ENCODE data around the gene MOBP.

Gene MOBP

GRCh38 chr3:39540162-39540921 lies 72.9 kb downstream of the MOBP start:
- Histone ChIP-seq H3K27ac (no peak overlapping the region), H3K27me3 (replicated peaks) (no peaks in the 10 kb centered on the region), H3K4me3 (ENCODE audit: low read depth, low read length) (no peak overlapping the region), H3K36me3 (replicated peaks) (no peaks in the 10 kb centered on the region)
- in situ Hi-C loops (cut with HindIII; ENCODE audit: low pct_ligation_motif_present, low sequenced_read_pairs) = no loop called here
- no peak for TF ChIP-seq CTCF (IDR thresholded peaks at IDR 0.05; ENCODE audit: low read depth, low read length, missing control alignments)
- no peak for DNase-seq

DNA sequence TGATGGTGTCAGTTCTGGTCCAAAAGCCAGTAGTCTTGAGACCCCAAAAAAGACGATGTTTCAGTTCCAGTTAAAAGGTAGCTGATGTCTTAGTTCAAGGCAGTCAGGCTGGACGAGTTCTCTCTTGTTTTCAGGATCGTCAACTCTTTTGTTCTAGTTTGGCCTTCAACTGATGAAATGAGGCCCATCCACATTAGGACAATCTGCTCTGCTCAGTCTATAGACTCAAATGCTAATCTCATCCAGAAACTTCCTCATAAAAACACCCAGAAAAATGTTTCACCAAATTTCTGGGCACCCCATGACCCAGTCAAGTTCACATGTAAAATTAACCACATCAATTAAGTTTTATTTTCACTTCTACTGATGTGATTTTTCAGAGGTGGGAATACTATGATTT lies 74.0 kb downstream of the MOBP start:
- Histone ChIP-seq H3K4me3 (ENCODE audit: low read depth, low read length) (no peak overlapping the region), H3K36me3 (replicated peaks) (no peaks in the 10 kb centered on the region), H3K27me3 (replicated peaks) (no peaks in the 10 kb centered on the region), H3K27ac (no peak overlapping the region)
- DNase-seq = no peak
- in situ Hi-C loops (cut with HindIII; ENCODE audit: low pct_ligation_motif_present, low sequenced_read_pairs) = no loop called here
- TF ChIP-seq CTCF (IDR thresholded peaks at IDR 0.05; ENCODE audit: low read depth, low read length, missing control alignments) = no peak

- in situ Hi-C loops (cut with HindIII; ENCODE audit: low pct_ligation_motif_present, low sequenced_read_pairs) = no loop called here
- DNase-seq = no peak
- no peaks in the 10 kb centered on the region for H3K27me3 ChIP-seq (replicated peaks)
- no peak overlapping the region for H3K4me3 ChIP-seq (ENCODE audit: low read depth, low read length)
- peak; percentile 52 for TF ChIP-seq CTCF (IDR thresholded peaks at IDR 0.05; ENCODE audit: low read depth, low read length, missing control alignments)
- H3K27ac ChIP-seq = no peak overlapping the region
- no peaks in the 10 kb centered on the region for H3K36me3 ChIP-seq (replicated peaks)
These were observed 74.4 kb downstream of the MOBP start for GRCh38 chr3:39541917-39542329.

- Histone ChIP-seq H3K4me3 (ENCODE audit: low read depth, low read length) (no peak overlapping the region), H3K27me3 (replicated peaks) (no peaks in the 10 kb centered on the region), H3K27ac (no peak overlapping the region), H3K36me3 (replicated peaks) (no peaks in the 10 kb centered on the region)
- TF ChIP-seq CTCF (IDR thresholded peaks at IDR 0.05; ENCODE audit: low read depth, low read length, missing control alignments) = no peak
- no peak for DNase-seq
- in situ Hi-C loops (cut with HindIII; ENCODE audit: low pct_ligation_motif_present, low sequenced_read_pairs) = no loop called here
These were observed 75.1 kb downstream of the MOBP start for GRCh38 chr3:39542588-39542988.

DNA sequence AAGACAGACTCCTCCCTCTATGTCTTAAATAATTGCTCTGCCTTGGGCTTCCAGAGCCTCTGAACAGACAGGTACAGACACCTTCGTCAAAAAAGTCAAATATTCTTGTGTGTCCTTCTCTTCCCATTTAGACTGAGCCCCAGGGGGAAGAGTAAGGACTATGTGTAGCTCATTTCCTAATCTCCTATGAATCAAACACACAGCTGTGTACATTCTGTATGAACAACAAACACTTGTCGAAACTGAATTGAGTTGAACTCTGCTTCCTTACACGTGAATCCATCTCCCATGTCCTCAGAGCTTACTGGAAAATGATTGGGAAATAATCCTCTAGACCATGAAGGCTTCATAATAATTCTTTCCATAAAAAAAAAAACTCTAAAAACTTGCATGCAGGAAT lies 80.8 kb downstream of the MOBP start:
- Histone ChIP-seq H3K4me3 (ENCODE audit: low read depth, low read length) (no peak overlapping the region), H3K36me3 (replicated peaks) (no peaks in the 10 kb centered on the region), H3K27me3 (replicated peaks) (no peaks in the 10 kb centered on the region), H3K27ac (no peak overlapping the region)
- in situ Hi-C loops (cut with HindIII; ENCODE audit: low pct_ligation_motif_present, low sequenced_read_pairs) = no loop called here
- no peak for DNase-seq
- no peak for TF ChIP-seq CTCF (IDR thresholded peaks at IDR 0.05; ENCODE audit: low read depth, low read length, missing control alignments)

Measured in brain microvascular endothelial cell (primary cell).